ENCODE measurements around the gene EIF3A. TPM values are rescaled to one million over a fixed set of nuclear protein-coding genes. Genes with fewer than 3 reads are reported as not detected.

EIF3A gene
- total and polyA plus RNA-seq, 2 of the 8 experiments (the other 6 are each of a cell fraction or from before 2014, with no cell fraction given) = 26.8 to 209 TPM

- Histone ChIP-seq H3K23ac (ENCODE audit: insufficient read length) (no peak overlapping the region), H3K27ac (ENCODE audit: low read depth, low read length) (no peak overlapping the region), H3K9me3 (ENCODE audit: insufficient read depth in 2 of 2, low read depth in 1 of 2, low read length in 1 of 2) (no peaks in the 10 kb centered on the region), H2BK15ac (ENCODE audit: low read length) (0 out of 2 replicates have a peak overlapping the region, but pooled peaks have one; percentile 46), H3K4ac (replicated peaks; ENCODE audit: insufficient read length, low read depth, low read length) (no peak overlapping the region), H2BK12ac (ENCODE audit: low read depth, low read length) (no peak overlapping the region), H3K4me1 (replicated peaks in 1 of 4; ENCODE audit: control insufficient read depth in 3 of 4, insufficient read depth in 4 of 4, low read length in 3 of 4) (peaks cover 0 to 3% (median 0%) of the 10 kb centered on the region in 4 experiments; a peak in 1 of 7 replicates), H2BK5ac (ENCODE audit: low read depth, low read length) (no peak overlapping the region), H3K14ac (ENCODE audit: insufficient read length) (no peak overlapping the region), H3K9ac (replicated peaks in 1 of 4; ENCODE audit: extremely low read depth in 1 of 4, low read depth in 3 of 4, low read length in 3 of 4) (no peak overlapping the region), H3K4me2 (ENCODE audit: insufficient read depth in 1 of 2, low read depth in 2 of 2, low read length in 2 of 2) (no peak overlapping the region), H2BK120ac (replicated peaks; ENCODE audit: low read depth, low read length) (no peak overlapping the region), H4K91ac (replicated peaks; ENCODE audit: insufficient read length, low read length) (no peak overlapping the region), H4K20me1 (replicated peaks in 1 of 2; ENCODE audit: control insufficient read depth in 1 of 2, insufficient read depth in 2 of 2, low read length in 2 of 2) (no peaks in the 10 kb centered on the region), H4K5ac (ENCODE audit: insufficient read length, low read depth, low read length) (no peak overlapping the region), H3K27me3 (replicated peaks in 1 of 4; ENCODE audit: control insufficient read depth in 3 of 4, extremely low read depth in 1 of 4, insufficient read depth in 3 of 4, low read length in 3 of 4) (no peaks in the 10 kb centered on the region), H2BK20ac (ENCODE audit: low read length) (no peak overlapping the region), H3K79me2 (ENCODE audit: control insufficient read depth in 1 of 2, insufficient read depth in 2 of 2, low read length in 2 of 2) (no peaks in the 10 kb centered on the region), H4K8ac (ENCODE audit: extremely low read depth, insufficient read depth, low read length) (no peak overlapping the region), H3K36me3 (ENCODE audit: control insufficient read depth in 2 of 4, insufficient read depth in 4 of 4, low read length in 3 of 4) (no peaks in the 10 kb centered on the region), H3K23me2 (ENCODE audit: low read depth, low read length) (no peaks in the 10 kb centered on the region), H3K18ac (ENCODE audit: extremely low read depth, low read length) (no peak overlapping the region), H3K56ac (replicated peaks; ENCODE audit: insufficient read length, low read depth, low read length) (no peak overlapping the region), H2AFZ (ENCODE audit: low read length) (no peak overlapping the region), H3K79me1 (ENCODE audit: low read depth, low read length) (no peaks in the 10 kb centered on the region), H3K4me3 (ENCODE audit: extremely low read depth in 1 of 4, insufficient read depth in 2 of 4, low read depth in 3 of 4, low read length in 4 of 4) (no peak overlapping the region), H2AK5ac (ENCODE audit: low read depth, low read length) (no peak overlapping the region)
- POLR2A ChIA-PET (ENCODE audit: partially characterized antibody) = interaction anchor here (0.9 kb wide), 1 partner anchor 16 kb away, joined by 3 read pairs; the partner anchor contains the start of gene DENND10
- WGBS, 2 experiments (ENCODE audit: extremely low coverage in 1 of 2, insufficient coverage in 1 of 2, insufficient read length in 1 of 2, insufficient replicate concordance in 2 of 2, low coverage in 1 of 2, low lambda C conversion rate in 2 of 2, missing lambda C conversion rate in 1 of 2) = 86% methylated on average over 4 of the region's 4 CpGs; no CpG with 5 or more reads in 1 of the 2 experiments
- DNase-seq (ENCODE audit: low read depth in 1 of 2, low spot score in 2 of 2) (no peak), FAIRE-seq (no peak)
- CTCF ChIA-PET (ENCODE audit: partially characterized antibody) = no interaction called here
- no peak for TF ChIP-seq RBBP5 (IDR thresholded peaks at IDR 0.05; ENCODE audit: borderline replicate concordance, low read depth, low read length)
- TF ChIP-seq JUND (IDR thresholded peaks at IDR 0.05; ENCODE audit: low read length) = no peak
- TF ChIP-seq CREB1 (IDR thresholded peaks at IDR 0.05) = no peak
- TF ChIP-seq SUZ12 (IDR thresholded peaks at IDR 0.05; ENCODE audit: low read length) = no peak
- no peak for TF ChIP-seq NRF1 (IDR thresholded peaks at IDR 0.05; ENCODE audit: low read depth, low read length)
- no peak for TF ChIP-seq POLR2AphosphoS5 (IDR thresholded peaks at IDR 0.05; ENCODE audit: low read depth, low read length)
- no peak for TF ChIP-seq EP300 (IDR thresholded peaks at IDR 0.05; ENCODE audit: borderline replicate concordance in 1 of 2, low read depth in 2 of 2, low read length in 2 of 2)
- no peak for TF ChIP-seq CBX5 (IDR thresholded peaks at IDR 0.05; ENCODE audit: low read depth, low read length)
These were observed 6.8 kb upstream of the EIF3A start for GRCh38 chr10:119087271-119087882.
